NCI-H345 treated with DMSO at 0.1 percent for 48 hours (cell line): ENCODE measurements around the gene ANXA8.
A peak's percentile ranks its signal among the peaks of the same experiment; 100 is the strongest.

Experiments used
- DNase-seq: peaks from one replicate; lab custom pipeline; 2025; ENCODE audit not compliant: unreplicated experiment; lab: John Stamatoyannopoulos, UW

The ANXA8 gene

GRCh38 chr10:47449102-47449978, 34.6 kb downstream of the ANXA8 start:
- no peak for DNase-seq

- no peak for DNase-seq
Observed at GRCh38 chr10:47447705-47448104, 36.2 kb downstream of the ANXA8 start.

GRCh38 chr10:47447209-47447608, 36.7 kb downstream of the ANXA8 start:
- no peak for DNase-seq

GRCh38 chr10:47445720-47446119, 38.2 kb downstream of the ANXA8 start:
- DNase-seq = no peak

- no peak for DNase-seq
Observed at GRCh38 chr10:47444047-47444446, 39.9 kb downstream of the ANXA8 start.

- DNase-seq = no peak
Observed at GRCh38 chr10:47443145-47443544, 40.8 kb downstream of the ANXA8 start.

- no peak for DNase-seq
Observed at GRCh38 chr10:47442351-47442750, 41.6 kb downstream of the ANXA8 start.

- no peak for DNase-seq
Observed at GRCh38 chr10:47441938-47442337, 42.0 kb downstream of the ANXA8 start.

GRCh38 chr10:47440207-47440606, 43.7 kb downstream of the ANXA8 start:
- no peak for DNase-seq

GRCh38 chr10:47438857-47439474, 44.9 kb downstream of the ANXA8 start:
- peak; percentile 2 for DNase-seq

- no peak for DNase-seq
Observed at GRCh38 chr10:47435081-47435480, 48.8 kb downstream of the ANXA8 start.

- no peak for DNase-seq
Observed at GRCh38 chr10:47425813-47426419, 58.0 kb downstream of the ANXA8 start.

GRCh38 chr10:47424231-47424630, 59.7 kb downstream of the ANXA8 start:
- no peak for DNase-seq

GRCh38 chr10:47423476-47423875, 60.4 kb downstream of the ANXA8 start:
- DNase-seq = no peak

GRCh38 chr10:47421057-47421952, 62.6 kb downstream of the ANXA8 start:
- DNase-seq = no peak

GRCh38 chr10:47420305-47421056, 63.4 kb downstream of the ANXA8 start:
- no peak for DNase-seq

GRCh38 chr10:47419421-47419820, 64.5 kb downstream of the ANXA8 start:
- no peak for DNase-seq

- no peak for DNase-seq
Observed at GRCh38 chr10:47418966-47419365, 64.9 kb downstream of the ANXA8 start.

GRCh38 chr10:47418321-47418720, 65.6 kb downstream of the ANXA8 start:
- no peak for DNase-seq
